GM18517 (cell line): ENCODE measurements around the gene C6orf89.
"Not testable (repeated sequence)": the region's sequence is repeated elsewhere in the genome, so short reads cannot be mapped to it uniquely, and the experiment has no call there.

Experiments
- ATAC-seq: cut with Tn5 transposase; IDR thresholded peaks from one replicate; pipeline ENCODE4 v1.9.1; 2021; ENCODE audit warnings: mild to moderate bottlenecking, moderate library complexity; ENCODE audit not compliant: unreplicated experiment

C6orf89 gene

GRCh38 chr6:36886950-36887618 lies 1.3 kb downstream of the C6orf89 start:
- ATAC-seq, result no peak

- no peak for ATAC-seq
These were observed 2.4 kb downstream of the C6orf89 start for GRCh38 chr6:36888115-36888643.

- ATAC-seq, result no peak
These were observed 3.1 kb downstream of the C6orf89 start for GRCh38 chr6:36888654-36889481.

- ATAC-seq, result no peak
These were observed 4.4 kb downstream of the C6orf89 start for GRCh38 chr6:36890112-36890663.

GRCh38 chr6:36891153-36891552 lies 5.4 kb downstream of the C6orf89 start:
- not testable (repeated sequence) for ATAC-seq

GRCh38 chr6:36893976-36894932 lies 8.5 kb downstream of the C6orf89 start:
- no peak for ATAC-seq

- no peak for ATAC-seq
These were observed 11.9 kb downstream of the C6orf89 start for GRCh38 chr6:36897609-36898008.

GRCh38 chr6:36904114-36904513 lies 18.4 kb downstream of the C6orf89 start:
- ATAC-seq, result no peak

GRCh38 chr6:36904851-36905393 lies 19.2 kb downstream of the C6orf89 start:
- no peak for ATAC-seq

- no peak for ATAC-seq
These were observed 21.0 kb downstream of the C6orf89 start for GRCh38 chr6:36906539-36907325.

- no peak for ATAC-seq
These were observed 22.0 kb downstream of the C6orf89 start for GRCh38 chr6:36907781-36908180.

- ATAC-seq, result no peak
These were observed 23.0 kb downstream of the C6orf89 start for GRCh38 chr6:36908747-36909146.

GRCh38 chr6:36912030-36912454 lies 26.3 kb downstream of the C6orf89 start:
- peak; percentile 11 for ATAC-seq

GRCh38 chr6:36912586-36912985 lies 26.8 kb downstream of the C6orf89 start:
- ATAC-seq, result peak; percentile 92

- no peak for ATAC-seq
These were observed 27.3 kb downstream of the C6orf89 start for GRCh38 chr6:36913082-36913481.

- no peak for ATAC-seq
These were observed 28.6 kb downstream of the C6orf89 start for GRCh38 chr6:36914227-36914794.

GRCh38 chr6:36915599-36915998 lies 29.8 kb downstream of the C6orf89 start:
- no peak for ATAC-seq

- no peak for ATAC-seq
These were observed 30.4 kb downstream of the C6orf89 start for GRCh38 chr6:36916126-36916525.

- no peak for ATAC-seq
These were observed 31.9 kb downstream of the C6orf89 start for GRCh38 chr6:36917541-36918193.
